ENCODE measurements around the gene NKD2.
A peak's percentile ranks its signal among the peaks of the same experiment; 100 is the strongest.
"Not testable (repeated sequence)": the region's sequence is repeated elsewhere in the genome, so short reads cannot be mapped to it uniquely, and the experiment has no call there.

The NKD2 gene

GRCh38 chr5:966941-967340, 41.7 kb upstream of the NKD2 start:
- peaks cover 47% of the 10 kb centered on the region for H3K27me3 Mint-ChIP-seq (ENCODE audit: low read depth)
- H3K4me1 Mint-ChIP-seq (ENCODE audit: low read depth), result peaks cover 36% of the 10 kb centered on the region
- H3K9me3 Mint-ChIP-seq, result no peaks in the 10 kb centered on the region
- H3K4me3 Mint-ChIP-seq, result no peak overlapping the region
- H3K36me3 Mint-ChIP-seq (ENCODE audit: low read depth), result peaks cover 4% of the 10 kb centered on the region
- no peak overlapping the region for H3K27ac Mint-ChIP-seq

GRCh38 chr5:968881-969280, 39.7 kb upstream of the NKD2 start:
- Mint-ChIP-seq H3K27ac (no peak overlapping the region), H3K4me3 (no peak overlapping the region), H3K36me3 (ENCODE audit: low read depth) (peaks cover 4% of the 10 kb centered on the region), H3K27me3 (ENCODE audit: low read depth) (peaks cover 57% of the 10 kb centered on the region), H3K4me1 (ENCODE audit: low read depth) (peaks cover 25% of the 10 kb centered on the region), H3K9me3 (peaks cover 4% of the 10 kb centered on the region)

GRCh38 chr5:969408-969839, 39.2 kb upstream of the NKD2 start:
- H3K27me3 Mint-ChIP-seq (ENCODE audit: low read depth), result peaks cover 57% of the 10 kb centered on the region

GRCh38 chr5:972575-972974, 36.0 kb upstream of the NKD2 start:
- not testable (repeated sequence) for H3K4me3 Mint-ChIP-seq; H3K9me3 Mint-ChIP-seq; H3K36me3 Mint-ChIP-seq (ENCODE audit: low read depth); H3K27ac Mint-ChIP-seq
- Mint-ChIP-seq H3K27me3 (ENCODE audit: low read depth) (peaks cover 50% of the 10 kb centered on the region), H3K4me1 (ENCODE audit: low read depth) (peaks cover 10% of the 10 kb centered on the region)

More at GRCh38 chr5:969408-969839, 39.2 kb upstream of the NKD2 start:
- Mint-ChIP-seq H3K9me3 (peaks cover 4% of the 10 kb centered on the region), H3K4me3 (peak overlapping the region; percentile 61), H3K27ac (peak overlapping the region; percentile 5), H3K36me3 (ENCODE audit: low read depth) (peaks cover 4% of the 10 kb centered on the region), H3K4me1 (ENCODE audit: low read depth) (peaks cover 21% of the 10 kb centered on the region)

GRCh38 chr5:976849-977751, 31.5 kb upstream of the NKD2 start:
- no peaks in the 10 kb centered on the region for H3K36me3 Mint-ChIP-seq (ENCODE audit: low read depth)
- H3K4me1 Mint-ChIP-seq (ENCODE audit: low read depth), result peaks cover 3% of the 10 kb centered on the region
- peaks cover 4% of the 10 kb centered on the region for H3K9me3 Mint-ChIP-seq
- H3K27me3 Mint-ChIP-seq (ENCODE audit: low read depth), result peaks cover 13% of the 10 kb centered on the region
- H3K27ac Mint-ChIP-seq, result no peak overlapping the region
- H3K4me3 Mint-ChIP-seq, result no peak overlapping the region

GRCh38 chr5:978054-978453, 30.5 kb upstream of the NKD2 start:
- H3K4me3 Mint-ChIP-seq, result no peak overlapping the region
- peaks cover under 1% of the 10 kb centered on the region for H3K9me3 Mint-ChIP-seq
- H3K27ac Mint-ChIP-seq, result no peak overlapping the region
- H3K4me1 Mint-ChIP-seq (ENCODE audit: low read depth), result peaks cover 3% of the 10 kb centered on the region
- no peaks in the 10 kb centered on the region for H3K36me3 Mint-ChIP-seq (ENCODE audit: low read depth)
- peaks cover 4% of the 10 kb centered on the region for H3K27me3 Mint-ChIP-seq (ENCODE audit: low read depth)

- Mint-ChIP-seq H3K36me3 (ENCODE audit: low read depth) (peaks cover 3% of the 10 kb centered on the region), H3K27ac (no peak overlapping the region), H3K4me1 (ENCODE audit: low read depth) (peaks cover 7% of the 10 kb centered on the region), H3K27me3 (ENCODE audit: low read depth) (peaks cover 7% of the 10 kb centered on the region), H3K4me3 (no peak overlapping the region), H3K9me3 (no peaks in the 10 kb centered on the region)
Measured at GRCh38 chr5:978693-979092, 29.9 kb upstream of the NKD2 start.

GRCh38 chr5:979100-979817, 29.3 kb upstream of the NKD2 start:
- H3K36me3 Mint-ChIP-seq (ENCODE audit: low read depth), result peaks cover 3% of the 10 kb centered on the region
- peaks cover 11% of the 10 kb centered on the region for H3K27me3 Mint-ChIP-seq (ENCODE audit: low read depth)
- no peak overlapping the region for H3K4me3 Mint-ChIP-seq
- H3K27ac Mint-ChIP-seq, result no peak overlapping the region
- H3K9me3 Mint-ChIP-seq, result no peaks in the 10 kb centered on the region
- H3K4me1 Mint-ChIP-seq (ENCODE audit: low read depth), result peaks cover 12% of the 10 kb centered on the region

GRCh38 chr5:980001-980588, 28.5 kb upstream of the NKD2 start:
- H3K4me3 Mint-ChIP-seq, result no peak overlapping the region
- H3K4me1 Mint-ChIP-seq (ENCODE audit: low read depth), result peaks cover 16% of the 10 kb centered on the region
- peaks cover 5% of the 10 kb centered on the region for H3K9me3 Mint-ChIP-seq
- H3K27ac Mint-ChIP-seq, result no peak overlapping the region
- peaks cover 6% of the 10 kb centered on the region for H3K36me3 Mint-ChIP-seq (ENCODE audit: low read depth)
- H3K27me3 Mint-ChIP-seq (ENCODE audit: low read depth), result peaks cover 16% of the 10 kb centered on the region

GRCh38 chr5:980966-981365, 27.6 kb upstream of the NKD2 start:
- H3K4me3 Mint-ChIP-seq, result no peak overlapping the region
- peaks cover 16% of the 10 kb centered on the region for H3K27me3 Mint-ChIP-seq (ENCODE audit: low read depth)
- H3K36me3 Mint-ChIP-seq (ENCODE audit: low read depth), result peaks cover 6% of the 10 kb centered on the region
- H3K27ac Mint-ChIP-seq, result no peak overlapping the region
- H3K9me3 Mint-ChIP-seq, result peaks cover 5% of the 10 kb centered on the region
- H3K4me1 Mint-ChIP-seq (ENCODE audit: low read depth), result peaks cover 16% of the 10 kb centered on the region

GRCh38 chr5:981456-981855, 27.1 kb upstream of the NKD2 start:
- Mint-ChIP-seq H3K36me3 (ENCODE audit: low read depth) (peaks cover 6% of the 10 kb centered on the region), H3K9me3 (peaks cover 9% of the 10 kb centered on the region), H3K4me1 (ENCODE audit: low read depth) (peaks cover 16% of the 10 kb centered on the region), H3K4me3 (no peak overlapping the region), H3K27ac (no peak overlapping the region), H3K27me3 (ENCODE audit: low read depth) (peaks cover 16% of the 10 kb centered on the region)

GRCh38 chr5:982377-983237, 26.0 kb upstream of the NKD2 start:
- Mint-ChIP-seq H3K36me3 (ENCODE audit: low read depth) (peaks cover 6% of the 10 kb centered on the region), H3K27ac (no peak overlapping the region), H3K4me3 (no peak overlapping the region), H3K27me3 (ENCODE audit: low read depth) (peaks cover 22% of the 10 kb centered on the region), H3K4me1 (ENCODE audit: low read depth) (peaks cover 16% of the 10 kb centered on the region), H3K9me3 (peaks cover 12% of the 10 kb centered on the region)

GRCh38 chr5:983238-983524, 25.4 kb upstream of the NKD2 start:
- Mint-ChIP-seq H3K4me3 (no peak overlapping the region), H3K36me3 (ENCODE audit: low read depth) (peaks cover 7% of the 10 kb centered on the region), H3K4me1 (ENCODE audit: low read depth) (peaks cover 16% of the 10 kb centered on the region), H3K27ac (no peak overlapping the region), H3K9me3 (peaks cover 12% of the 10 kb centered on the region), H3K27me3 (ENCODE audit: low read depth) (peaks cover 28% of the 10 kb centered on the region)

- peak overlapping the region; percentile 17 for H3K27ac Mint-ChIP-seq
- H3K27me3 Mint-ChIP-seq (ENCODE audit: low read depth), result peaks cover 31% of the 10 kb centered on the region
- peaks cover 7% of the 10 kb centered on the region for H3K36me3 Mint-ChIP-seq (ENCODE audit: low read depth)
- peaks cover 12% of the 10 kb centered on the region for H3K9me3 Mint-ChIP-seq
- no peak overlapping the region for H3K4me3 Mint-ChIP-seq
- H3K4me1 Mint-ChIP-seq (ENCODE audit: low read depth), result peaks cover 15% of the 10 kb centered on the region
Measured at GRCh38 chr5:983568-983967, 25.0 kb upstream of the NKD2 start.
